ENCODE measurements around the gene MREG.
A peak's percentile ranks its signal among the peaks of the same experiment; 100 is the strongest.

MREG gene, protein sequence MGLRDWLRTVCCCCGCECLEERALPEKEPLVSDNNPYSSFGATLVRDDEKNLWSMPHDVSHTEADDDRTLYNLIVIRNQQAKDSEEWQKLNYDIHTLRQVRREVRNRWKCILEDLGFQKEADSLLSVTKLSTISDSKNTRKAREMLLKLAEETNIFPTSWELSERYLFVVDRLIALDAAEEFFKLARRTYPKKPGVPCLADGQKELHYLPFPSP

DNA sequence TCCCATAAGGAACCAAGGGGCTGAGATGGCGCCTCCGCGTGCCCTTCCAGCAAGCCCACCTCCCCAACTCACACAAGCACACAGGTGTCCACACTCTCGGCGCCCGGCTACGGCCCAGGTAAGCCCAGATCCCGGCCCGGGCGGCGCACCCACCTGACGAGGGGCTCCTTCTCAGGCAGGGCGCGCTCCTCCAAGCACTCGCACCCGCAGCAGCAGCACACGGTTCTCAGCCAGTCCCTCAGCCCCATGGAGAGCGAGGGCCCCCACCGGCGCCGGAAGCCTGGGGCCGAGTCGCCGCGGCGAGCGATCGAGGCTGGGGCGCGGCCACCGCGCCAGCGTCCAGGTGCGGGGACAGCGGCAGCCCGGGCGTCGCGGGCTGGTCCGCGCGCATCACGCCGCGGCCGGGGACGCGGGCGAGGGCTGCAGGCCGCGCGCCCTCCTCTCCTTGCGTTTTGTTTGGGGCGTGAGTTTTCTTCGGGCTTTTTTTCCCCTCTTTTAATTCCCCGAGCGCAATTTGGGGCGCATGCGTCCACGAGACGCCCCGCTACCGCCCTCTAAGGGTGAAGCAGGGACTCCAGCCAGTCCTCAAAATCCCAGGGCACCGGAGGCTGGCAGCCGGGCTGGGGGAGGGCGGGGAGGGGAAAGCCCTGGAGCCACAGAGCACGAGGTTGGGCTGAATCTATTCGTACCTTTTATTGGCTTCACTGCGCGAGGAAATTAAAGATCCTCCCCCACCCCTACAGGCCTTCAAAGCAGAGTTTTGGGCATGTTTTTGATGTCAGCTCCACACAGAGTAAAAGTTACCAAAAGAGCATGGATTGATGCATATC is at the start of gene MREG:
Gene MREG (minus strand): TSS at position 472 of the 830 bp plus-strand sequence. CDS start 224 bp downstream, at position 248.
- peak within 1 kb of the TSS; percentile 64 for H3K4me3 ChIP-seq (ENCODE audit: low read depth, low read length)
- peak; percentile 71 for DNase-seq (ENCODE audit: low read depth)
- TF ChIP-seq CTCF (conservative IDR thresholded peaks at IDR 0.05; ENCODE audit: low read depth, low read length), result peak; percentile 80

DNA sequence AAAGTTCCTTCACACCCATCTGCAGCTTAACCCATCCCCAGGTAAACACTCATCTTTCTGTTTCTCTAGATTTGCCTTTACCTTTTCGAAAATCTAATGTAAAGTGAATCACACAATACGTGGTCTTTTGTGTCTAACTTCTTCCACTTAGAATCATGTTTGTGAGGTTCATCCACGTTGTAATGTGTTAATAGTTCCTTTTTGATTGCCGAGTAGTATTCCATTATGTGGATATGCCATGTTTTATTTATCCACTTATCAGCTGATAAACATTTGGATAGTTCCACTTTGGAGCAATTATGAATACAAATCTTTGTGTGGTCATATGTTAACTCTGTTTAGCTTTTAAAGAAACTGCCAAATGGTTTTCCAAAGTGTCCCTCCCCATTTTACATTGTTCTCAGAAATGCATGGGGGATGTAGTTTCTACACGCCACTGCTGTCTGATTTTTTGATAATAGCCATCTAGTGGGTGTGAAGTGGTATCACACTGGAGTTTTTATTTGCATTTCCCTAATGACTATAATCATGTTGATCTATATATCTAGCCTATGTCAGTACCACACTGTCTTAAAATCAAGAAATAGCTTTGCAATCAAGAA is 46.0 kb upstream of the MREG start:
- H3K4me3 ChIP-seq (ENCODE audit: low read depth, low read length), result no peak overlapping the region
- DNase-seq (ENCODE audit: low read depth), result peak; percentile 12
- TF ChIP-seq CTCF (conservative IDR thresholded peaks at IDR 0.05; ENCODE audit: low read depth, low read length), result peak; percentile 44

GRCh38 chr2:216057688-216058193 is 44.4 kb upstream of the MREG start:
- peak overlapping the region; percentile 6 for H3K4me3 ChIP-seq (ENCODE audit: low read depth, low read length)
- DNase-seq (ENCODE audit: low read depth), result peak; percentile 85
- no peak for TF ChIP-seq CTCF (conservative IDR thresholded peaks at IDR 0.05; ENCODE audit: low read depth, low read length)

DNA sequence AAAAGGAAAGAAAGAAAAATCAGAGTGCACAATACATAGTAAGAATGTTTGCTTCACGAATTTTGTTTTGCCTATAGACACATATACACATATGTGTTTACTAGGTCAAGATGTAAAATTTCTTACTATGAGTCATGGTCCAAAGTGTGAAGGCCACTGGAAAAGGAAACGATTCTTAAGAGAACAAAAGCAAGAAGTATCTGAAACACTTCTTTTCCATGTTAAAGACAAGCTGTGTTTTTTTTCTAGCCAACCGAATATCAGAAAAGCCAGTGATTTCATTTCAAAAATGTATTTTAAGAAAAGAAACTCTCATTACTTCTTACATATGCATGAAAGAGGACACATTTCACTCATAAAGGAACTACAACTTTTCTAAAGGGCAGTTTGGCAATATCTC is 43.4 kb upstream of the MREG start:
- no peak overlapping the region for H3K4me3 ChIP-seq (ENCODE audit: low read depth, low read length)
- no peak for TF ChIP-seq CTCF (conservative IDR thresholded peaks at IDR 0.05; ENCODE audit: low read depth, low read length)
- DNase-seq (ENCODE audit: low read depth), result peak; percentile 22

GRCh38 chr2:216055680-216056079 is 42.3 kb upstream of the MREG start:
- H3K4me3 ChIP-seq (ENCODE audit: low read depth, low read length), result no peak overlapping the region
- no peak for TF ChIP-seq CTCF (conservative IDR thresholded peaks at IDR 0.05; ENCODE audit: low read depth, low read length)
- DNase-seq (ENCODE audit: low read depth), result no peak

- no peak overlapping the region for H3K4me3 ChIP-seq (ENCODE audit: low read depth, low read length)
- DNase-seq (ENCODE audit: low read depth), result no peak
- TF ChIP-seq CTCF (conservative IDR thresholded peaks at IDR 0.05; ENCODE audit: low read depth, low read length), result no peak
These were observed 39.1 kb upstream of the MREG start for GRCh38 chr2:216052420-216052819.

Data from choroid plexus epithelial cell (primary cell).